H1 (cell line): ENCODE data around the gene LRP8. TPM values are rescaled to one million over a fixed set of nuclear protein-coding genes. Genes with fewer than 3 reads are reported as not detected.

Experiments used
- BACH1 ChIP-seq: IDR thresholded peaks from 2 replicates; pipeline ENCODE4 v1.6.1; 2012; ENCODE audit warnings: low read length, improper control_type of control experiment
- CBX5 ChIP-seq: fragments of 300-800, 300-1000 bp; sonication (generic); IDR thresholded peaks from 2 replicates; pipeline ENCODE4 v1.7.1; 2016; ENCODE audit warnings: antibody characterized with exemption, low read length, low read depth
- CHD2 ChIP-seq: IDR thresholded peaks from 2 replicates; pipeline ENCODE4 v1.6.1; 2012; ENCODE audit warnings: low read length, improper control_type of control experiment
- EP300 ChIP-seq, 2 experiments: IDR thresholded peaks; 1 replicate in 1 of 2; 2 replicates in 1 of 2; pipeline ENCODE4 v1.6.1; 2011 to 2012; ENCODE audit warnings: low read depth in 2 of 2, low read length in 2 of 2, mild to moderate bottlenecking in 2 of 2, borderline replicate concordance in 1 of 2, inconsistent platforms in 1 of 2, moderate library complexity in 1 of 2
- NANOG ChIP-seq: IDR thresholded peaks from 2 replicates; pipeline ENCODE4 v1.6.1; 2011; ENCODE audit warnings: low read length, low read depth, mild to moderate bottlenecking, inconsistent platforms; ENCODE audit not compliant: insufficient read depth, poor library complexity, severe bottlenecking
- POLR2AphosphoS5 ChIP-seq: IDR thresholded peaks from 2 replicates; pipeline ENCODE4 v1.6.1; 2011; ENCODE audit warnings: low read depth, low read length
- TCF12 ChIP-seq: IDR thresholded peaks from 2 replicates; pipeline ENCODE4 v1.6.1; 2011; ENCODE audit warnings: low read depth, mild to moderate bottlenecking, low read length
- polyA plus RNA-seq, 7 experiments: library from polyadenylated mRNA; depleted of rRNA in 3 of 7; stranded (reverse) in 5 of 7; unstranded in 2 of 7; fragments of >200 nt in 5 of 7; fragments of 200-250 nt in 2 of 7; gene quantifications; 1 replicate in 5 of 7; 2 replicates in 1 of 7; 4 replicates in 1 of 7; pipeline versions ENCODE4 v1.2.1 to v1.2.3, GENCODE V29; 2011 to 2013; ENCODE audit warnings: missing spikeins in 2 of 7, mixed read lengths in 2 of 7
- total RNA-seq: library from RNA; stranded (reverse); fragmentation: NEBNext Ultra II Directional; extraction: Animal tissue kit (Norgen Biotek cat#: 25700); gene quantifications from 2 replicates; pipeline ENCODE4 v1.2.1, GENCODE V29; 2021
- TF ChIP-seq, protein P1 (sequence below): fragments of 300-600 bp; sonication (generic); IDR thresholded peaks from 2 replicates; pipeline ENCODE4 v1.7.1; 2012; ENCODE audit warnings: low read length, moderate library complexity, mild to moderate bottlenecking, inconsistent platforms; ENCODE audit not compliant: insufficient replicate concordance
- TF ChIP-seq, protein P2 (sequence below): IDR thresholded peaks from 2 replicates; pipeline ENCODE4 v1.6.1; 2011; ENCODE audit warnings: low read length, improper control_type of control experiment

Gene LRP8
- total and polyA plus RNA-seq, 2 of the 8 experiments (the other 6 are each of a cell fraction or from before 2014, with no cell fraction given) = 63.2 to 66.4 TPM

DNA sequence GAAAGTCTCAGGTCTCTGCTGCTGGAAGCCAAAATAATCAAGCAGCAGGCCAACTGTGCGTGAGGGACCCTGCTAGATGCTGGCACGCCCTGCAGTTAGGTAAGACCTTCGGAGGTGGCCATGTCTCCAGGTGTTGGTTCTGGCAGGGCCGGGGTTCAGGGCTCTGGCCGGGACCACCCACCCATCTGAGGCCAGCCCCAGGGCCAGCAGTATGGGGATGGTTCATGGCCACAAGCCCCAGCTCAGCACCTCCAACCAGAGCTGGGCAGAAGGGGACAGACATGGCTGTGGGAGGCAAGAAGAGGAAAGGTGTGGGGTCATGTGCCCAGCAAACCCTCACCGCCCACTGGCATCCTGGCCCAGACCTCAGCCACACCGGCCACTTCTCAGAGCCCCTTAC, 23.3 kb downstream of the LRP8 start (continued):
- TF ChIP-seq, protein P1, sequence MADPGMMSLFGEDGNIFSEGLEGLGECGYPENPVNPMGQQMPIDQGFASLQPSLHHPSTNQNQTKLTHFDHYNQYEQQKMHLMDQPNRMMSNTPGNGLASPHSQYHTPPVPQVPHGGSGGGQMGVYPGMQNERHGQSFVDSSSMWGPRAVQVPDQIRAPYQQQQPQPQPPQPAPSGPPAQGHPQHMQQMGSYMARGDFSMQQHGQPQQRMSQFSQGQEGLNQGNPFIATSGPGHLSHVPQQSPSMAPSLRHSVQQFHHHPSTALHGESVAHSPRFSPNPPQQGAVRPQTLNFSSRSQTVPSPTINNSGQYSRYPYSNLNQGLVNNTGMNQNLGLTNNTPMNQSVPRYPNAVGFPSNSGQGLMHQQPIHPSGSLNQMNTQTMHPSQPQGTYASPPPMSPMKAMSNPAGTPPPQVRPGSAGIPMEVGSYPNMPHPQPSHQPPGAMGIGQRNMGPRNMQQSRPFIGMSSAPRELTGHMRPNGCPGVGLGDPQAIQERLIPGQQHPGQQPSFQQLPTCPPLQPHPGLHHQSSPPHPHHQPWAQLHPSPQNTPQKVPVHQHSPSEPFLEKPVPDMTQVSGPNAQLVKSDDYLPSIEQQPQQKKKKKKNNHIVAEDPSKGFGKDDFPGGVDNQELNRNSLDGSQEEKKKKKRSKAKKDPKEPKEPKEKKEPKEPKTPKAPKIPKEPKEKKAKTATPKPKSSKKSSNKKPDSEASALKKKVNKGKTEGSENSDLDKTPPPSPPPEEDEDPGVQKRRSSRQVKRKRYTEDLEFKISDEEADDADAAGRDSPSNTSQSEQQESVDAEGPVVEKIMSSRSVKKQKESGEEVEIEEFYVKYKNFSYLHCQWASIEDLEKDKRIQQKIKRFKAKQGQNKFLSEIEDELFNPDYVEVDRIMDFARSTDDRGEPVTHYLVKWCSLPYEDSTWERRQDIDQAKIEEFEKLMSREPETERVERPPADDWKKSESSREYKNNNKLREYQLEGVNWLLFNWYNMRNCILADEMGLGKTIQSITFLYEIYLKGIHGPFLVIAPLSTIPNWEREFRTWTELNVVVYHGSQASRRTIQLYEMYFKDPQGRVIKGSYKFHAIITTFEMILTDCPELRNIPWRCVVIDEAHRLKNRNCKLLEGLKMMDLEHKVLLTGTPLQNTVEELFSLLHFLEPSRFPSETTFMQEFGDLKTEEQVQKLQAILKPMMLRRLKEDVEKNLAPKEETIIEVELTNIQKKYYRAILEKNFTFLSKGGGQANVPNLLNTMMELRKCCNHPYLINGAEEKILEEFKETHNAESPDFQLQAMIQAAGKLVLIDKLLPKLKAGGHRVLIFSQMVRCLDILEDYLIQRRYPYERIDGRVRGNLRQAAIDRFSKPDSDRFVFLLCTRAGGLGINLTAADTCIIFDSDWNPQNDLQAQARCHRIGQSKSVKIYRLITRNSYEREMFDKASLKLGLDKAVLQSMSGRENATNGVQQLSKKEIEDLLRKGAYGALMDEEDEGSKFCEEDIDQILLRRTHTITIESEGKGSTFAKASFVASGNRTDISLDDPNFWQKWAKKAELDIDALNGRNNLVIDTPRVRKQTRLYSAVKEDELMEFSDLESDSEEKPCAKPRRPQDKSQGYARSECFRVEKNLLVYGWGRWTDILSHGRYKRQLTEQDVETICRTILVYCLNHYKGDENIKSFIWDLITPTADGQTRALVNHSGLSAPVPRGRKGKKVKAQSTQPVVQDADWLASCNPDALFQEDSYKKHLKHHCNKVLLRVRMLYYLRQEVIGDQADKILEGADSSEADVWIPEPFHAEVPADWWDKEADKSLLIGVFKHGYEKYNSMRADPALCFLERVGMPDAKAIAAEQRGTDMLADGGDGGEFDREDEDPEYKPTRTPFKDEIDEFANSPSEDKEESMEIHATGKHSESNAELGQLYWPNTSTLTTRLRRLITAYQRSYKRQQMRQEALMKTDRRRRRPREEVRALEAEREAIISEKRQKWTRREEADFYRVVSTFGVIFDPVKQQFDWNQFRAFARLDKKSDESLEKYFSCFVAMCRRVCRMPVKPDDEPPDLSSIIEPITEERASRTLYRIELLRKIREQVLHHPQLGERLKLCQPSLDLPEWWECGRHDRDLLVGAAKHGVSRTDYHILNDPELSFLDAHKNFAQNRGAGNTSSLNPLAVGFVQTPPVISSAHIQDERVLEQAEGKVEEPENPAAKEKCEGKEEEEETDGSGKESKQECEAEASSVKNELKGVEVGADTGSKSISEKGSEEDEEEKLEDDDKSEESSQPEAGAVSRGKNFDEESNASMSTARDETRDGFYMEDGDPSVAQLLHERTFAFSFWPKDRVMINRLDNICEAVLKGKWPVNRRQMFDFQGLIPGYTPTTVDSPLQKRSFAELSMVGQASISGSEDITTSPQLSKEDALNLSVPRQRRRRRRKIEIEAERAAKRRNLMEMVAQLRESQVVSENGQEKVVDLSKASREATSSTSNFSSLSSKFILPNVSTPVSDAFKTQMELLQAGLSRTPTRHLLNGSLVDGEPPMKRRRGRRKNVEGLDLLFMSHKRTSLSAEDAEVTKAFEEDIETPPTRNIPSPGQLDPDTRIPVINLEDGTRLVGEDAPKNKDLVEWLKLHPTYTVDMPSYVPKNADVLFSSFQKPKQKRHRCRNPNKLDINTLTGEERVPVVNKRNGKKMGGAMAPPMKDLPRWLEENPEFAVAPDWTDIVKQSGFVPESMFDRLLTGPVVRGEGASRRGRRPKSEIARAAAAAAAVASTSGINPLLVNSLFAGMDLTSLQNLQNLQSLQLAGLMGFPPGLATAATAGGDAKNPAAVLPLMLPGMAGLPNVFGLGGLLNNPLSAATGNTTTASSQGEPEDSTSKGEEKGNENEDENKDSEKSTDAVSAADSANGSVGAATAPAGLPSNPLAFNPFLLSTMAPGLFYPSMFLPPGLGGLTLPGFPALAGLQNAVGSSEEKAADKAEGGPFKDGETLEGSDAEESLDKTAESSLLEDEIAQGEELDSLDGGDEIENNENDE = no peak
- TF ChIP-seq, protein P2, sequence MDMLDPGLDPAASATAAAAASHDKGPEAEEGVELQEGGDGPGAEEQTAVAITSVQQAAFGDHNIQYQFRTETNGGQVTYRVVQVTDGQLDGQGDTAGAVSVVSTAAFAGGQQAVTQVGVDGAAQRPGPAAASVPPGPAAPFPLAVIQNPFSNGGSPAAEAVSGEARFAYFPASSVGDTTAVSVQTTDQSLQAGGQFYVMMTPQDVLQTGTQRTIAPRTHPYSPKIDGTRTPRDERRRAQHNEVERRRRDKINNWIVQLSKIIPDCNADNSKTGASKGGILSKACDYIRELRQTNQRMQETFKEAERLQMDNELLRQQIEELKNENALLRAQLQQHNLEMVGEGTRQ = no peak
- TF ChIP-seq BACH1 (no peak), CHD2 (no peak), CBX5 (no peak), EP300 (IDR thresholded peaks at IDR 0.05; ENCODE audit: borderline replicate concordance in 1 of 2, low read depth in 2 of 2, low read length in 2 of 2) (no peak), POLR2AphosphoS5 (no peak), NANOG (no peak), TCF12 (no peak)
